IPS-NIHi11 (cell line): Measurements from ENCODE around the gene MS4A6A.
"Not testable (repeated sequence)": the region's sequence is repeated elsewhere in the genome, so short reads cannot be mapped to it uniquely, and the experiment has no call there.

Experiments used
- DNase-seq: peaks from one replicate; pipeline ENCODE4 v3.0.0; 2012; ENCODE audit warnings: mixed read lengths, low spot score

Gene MS4A6A

GRCh38 chr11:60183591-60184205 is 815 bp upstream of the MS4A6A start:
- DNase-seq: no peak

GRCh38 chr11:60175860-60176275 is 7.0 kb downstream of the MS4A6A start:
- DNase-seq: no peak

- no peak for DNase-seq
These were observed 10.9 kb downstream of the MS4A6A start for GRCh38 chr11:60172011-60172410.

GRCh38 chr11:60170566-60170965 is 12.3 kb downstream of the MS4A6A start:
- no peak for DNase-seq

- no peak for DNase-seq
These were observed 13.5 kb downstream of the MS4A6A start for GRCh38 chr11:60169264-60169915.

GRCh38 chr11:60168306-60168705 is 14.6 kb downstream of the MS4A6A start:
- no peak for DNase-seq

GRCh38 chr11:60165951-60166350 is 16.9 kb downstream of the MS4A6A start:
- DNase-seq: no peak

- DNase-seq: no peak
These were observed 17.3 kb downstream of the MS4A6A start for GRCh38 chr11:60165538-60165937.

GRCh38 chr11:60164550-60165075 is 18.3 kb downstream of the MS4A6A start:
- no peak for DNase-seq

GRCh38 chr11:60161766-60162165 is 21.1 kb downstream of the MS4A6A start:
- DNase-seq: no peak

GRCh38 chr11:60161107-60161506 is 21.8 kb downstream of the MS4A6A start:
- DNase-seq: no peak

GRCh38 chr11:60159868-60160267 is 23.0 kb downstream of the MS4A6A start:
- DNase-seq: no peak

GRCh38 chr11:60159284-60159683 is 23.6 kb downstream of the MS4A6A start:
- DNase-seq: no peak

GRCh38 chr11:60158636-60159035 is 24.2 kb downstream of the MS4A6A start:
- no peak for DNase-seq

- DNase-seq: no peak
These were observed 27.0 kb downstream of the MS4A6A start for GRCh38 chr11:60155931-60156330.

- DNase-seq: not testable (repeated sequence)
These were observed 30.2 kb downstream of the MS4A6A start for GRCh38 chr11:60152727-60153126.

- no peak for DNase-seq
These were observed 32.6 kb downstream of the MS4A6A start for GRCh38 chr11:60150279-60150678.

GRCh38 chr11:60145677-60146076 is 37.2 kb downstream of the MS4A6A start:
- no peak for DNase-seq

GRCh38 chr11:60143768-60144167 is 39.1 kb downstream of the MS4A6A start:
- no peak for DNase-seq

- no peak for DNase-seq
These were observed 49.0 kb downstream of the MS4A6A start for GRCh38 chr11:60133917-60134316.

- DNase-seq: no peak
These were observed 51.0 kb downstream of the MS4A6A start for GRCh38 chr11:60131912-60132311.

- peak; percentile 62 for DNase-seq
These were observed 52.4 kb downstream of the MS4A6A start for GRCh38 chr11:60130496-60130895.

GRCh38 chr11:60129853-60130252 is 53.0 kb downstream of the MS4A6A start:
- no peak for DNase-seq

- DNase-seq: not testable (repeated sequence)
These were observed 54.0 kb downstream of the MS4A6A start for GRCh38 chr11:60128866-60129265.
